Measurements from ENCODE around the gene TMIGD1.

The TMIGD1 gene

DNA sequence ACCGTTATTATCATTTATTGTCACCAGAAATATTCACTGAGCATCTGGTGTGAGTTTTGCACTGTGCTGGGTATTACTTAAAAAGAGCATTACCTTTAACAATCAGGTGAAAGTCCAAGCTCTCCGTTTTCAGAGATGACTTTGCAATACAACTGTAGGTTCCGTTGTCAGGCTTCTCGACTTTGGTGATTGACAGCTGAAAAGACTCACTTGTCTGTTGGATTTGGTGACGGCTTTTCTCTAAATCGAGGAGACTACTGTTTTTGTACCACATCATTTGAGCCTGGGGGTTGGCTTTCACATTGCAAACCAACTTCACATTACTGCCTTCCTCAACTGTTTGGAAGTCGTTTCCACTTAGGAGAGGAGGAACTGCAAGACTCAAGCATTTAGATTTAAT, 9.1 kb downstream of the TMIGD1 start:
- Histone ChIP-seq H3K4me1 (ENCODE audit: control insufficient read depth, insufficient read depth, low read length) (no peaks in the 10 kb centered on the region), H3K9ac (ENCODE audit: low read length in 2 of 2) (no peak overlapping the region), H3K36me3 (ENCODE audit: control insufficient read depth in 2 of 2, insufficient read depth in 2 of 2, low read length in 2 of 2) (no peaks in the 10 kb centered on the region), H3K9me3 (ENCODE audit: control insufficient read depth in 2 of 2, low read length in 2 of 2) (no peaks in the 10 kb centered on the region), H3K27me3 (ENCODE audit: control insufficient read depth in 1 of 2, insufficient read depth in 2 of 2, low read length in 2 of 2) (peaks cover 0 to 2% of the 10 kb centered on the region in 2 donors), H3K4me3 (ENCODE audit: low read length in 2 of 2) (no peak overlapping the region), H3K27ac (ENCODE audit: low read length) (no peak overlapping the region)

DNA sequence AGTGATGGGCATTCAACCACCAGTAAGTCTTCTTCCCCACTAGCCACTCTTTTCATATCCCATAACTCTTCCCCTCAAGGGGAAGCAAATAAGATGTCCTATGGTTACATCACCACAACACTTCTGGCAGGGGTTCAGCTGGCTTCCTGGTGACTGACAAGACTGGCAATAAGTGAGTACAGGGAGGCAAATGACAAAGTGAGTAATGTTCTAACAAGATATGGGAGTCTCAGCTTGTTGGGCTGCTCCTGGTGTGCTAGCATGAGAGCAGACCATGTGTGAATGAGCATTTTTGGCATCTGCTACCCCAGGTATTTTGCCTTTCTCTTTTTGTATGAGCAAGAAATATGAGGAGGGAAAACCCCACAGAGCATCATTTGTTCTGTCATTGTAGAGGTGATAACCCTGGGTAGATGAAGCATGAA, 9.9 kb downstream of the TMIGD1 start:
- Histone ChIP-seq H3K27ac (ENCODE audit: low read length) (no peak overlapping the region), H3K4me1 (ENCODE audit: control insufficient read depth, insufficient read depth, low read length) (no peaks in the 10 kb centered on the region), H3K9me3 (ENCODE audit: control insufficient read depth in 2 of 2, low read length in 2 of 2) (no peaks in the 10 kb centered on the region), H3K4me3 (ENCODE audit: low read length in 2 of 2) (no peak overlapping the region), H3K27me3 (ENCODE audit: control insufficient read depth in 1 of 2, insufficient read depth in 2 of 2, low read length in 2 of 2) (peaks cover 0 to 2% of the 10 kb centered on the region in 2 donors), H3K36me3 (ENCODE audit: control insufficient read depth in 2 of 2, insufficient read depth in 2 of 2, low read length in 2 of 2) (no peaks in the 10 kb centered on the region), H3K9ac (ENCODE audit: low read length in 2 of 2) (no peak overlapping the region)

DNA sequence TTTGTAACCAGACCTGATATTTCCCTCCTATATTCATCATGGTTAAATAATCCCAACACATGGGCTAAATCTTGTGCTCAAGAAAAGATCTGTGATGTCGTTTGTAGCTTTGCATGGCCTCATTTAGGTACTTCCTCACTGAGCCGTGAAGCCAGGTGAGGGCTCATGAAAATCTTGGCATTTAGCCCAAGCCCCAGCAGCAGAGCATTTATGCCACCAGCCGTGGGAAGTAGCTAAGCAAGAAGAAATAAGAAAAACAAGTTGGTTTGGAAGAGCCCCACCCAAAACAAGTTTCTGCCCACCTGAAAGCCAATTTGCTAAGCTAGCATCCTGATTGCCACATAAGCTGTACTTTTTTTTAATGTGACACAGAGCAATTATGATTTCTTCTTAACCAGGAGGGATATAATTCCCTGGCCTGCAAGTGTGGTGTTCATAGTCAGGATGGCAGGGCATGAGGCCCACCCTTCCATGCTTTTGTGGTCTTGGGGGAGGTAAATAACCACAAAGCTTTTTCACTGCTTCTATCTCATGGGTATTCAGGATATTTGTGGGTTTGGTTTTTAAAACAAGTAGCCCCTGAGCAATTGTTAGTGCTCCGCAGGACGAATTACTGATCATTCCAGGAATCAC, 10.5 kb downstream of the TMIGD1 start:
- Histone ChIP-seq H3K4me3 (ENCODE audit: low read length in 2 of 2) (no peak overlapping the region), H3K9ac (ENCODE audit: low read length in 2 of 2) (no peak overlapping the region), H3K4me1 (ENCODE audit: control insufficient read depth, insufficient read depth, low read length) (no peaks in the 10 kb centered on the region), H3K36me3 (ENCODE audit: control insufficient read depth in 2 of 2, insufficient read depth in 2 of 2, low read length in 2 of 2) (no peaks in the 10 kb centered on the region), H3K9me3 (ENCODE audit: control insufficient read depth in 2 of 2, low read length in 2 of 2) (no peaks in the 10 kb centered on the region), H3K27me3 (ENCODE audit: control insufficient read depth in 1 of 2, insufficient read depth in 2 of 2, low read length in 2 of 2) (peaks cover 0 to 2% of the 10 kb centered on the region in 2 donors), H3K27ac (ENCODE audit: low read length) (no peak overlapping the region)

DNA sequence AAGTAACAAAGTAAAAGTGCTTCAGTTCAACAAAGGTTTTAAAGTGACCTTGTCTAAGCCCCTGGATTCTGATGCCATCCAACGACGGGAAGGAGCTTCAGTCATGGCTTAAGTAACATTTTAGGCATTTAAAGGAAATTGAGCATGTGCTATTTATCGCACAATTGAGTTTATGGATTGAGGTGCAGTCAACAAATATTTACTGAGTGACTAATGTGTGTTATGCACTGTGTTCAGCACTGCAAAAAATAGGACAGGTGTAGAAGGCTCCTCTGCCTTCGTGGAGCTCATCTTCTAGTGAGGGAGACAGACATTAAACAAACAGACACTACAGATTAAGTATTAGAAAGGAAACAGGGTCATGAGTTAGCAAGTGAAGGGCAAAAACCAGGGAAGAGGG, 12.5 kb downstream of the TMIGD1 start:
- H3K36me3 ChIP-seq (ENCODE audit: control insufficient read depth in 2 of 2, insufficient read depth in 2 of 2, low read length in 2 of 2), result no peaks in the 10 kb centered on the region
- H3K4me3 ChIP-seq (ENCODE audit: low read length in 2 of 2), result no peak overlapping the region
- no peaks in the 10 kb centered on the region for H3K9me3 ChIP-seq (ENCODE audit: control insufficient read depth in 2 of 2, low read length in 2 of 2)
- no peaks in the 10 kb centered on the region for H3K4me1 ChIP-seq (ENCODE audit: control insufficient read depth, insufficient read depth, low read length)
- H3K9ac ChIP-seq (ENCODE audit: low read length in 2 of 2), result no peak overlapping the region
- H3K27ac ChIP-seq (ENCODE audit: low read length), result no peak overlapping the region
- H3K27me3 ChIP-seq (ENCODE audit: control insufficient read depth in 1 of 2, insufficient read depth in 2 of 2, low read length in 2 of 2), result no peaks in the 10 kb centered on the region

DNA sequence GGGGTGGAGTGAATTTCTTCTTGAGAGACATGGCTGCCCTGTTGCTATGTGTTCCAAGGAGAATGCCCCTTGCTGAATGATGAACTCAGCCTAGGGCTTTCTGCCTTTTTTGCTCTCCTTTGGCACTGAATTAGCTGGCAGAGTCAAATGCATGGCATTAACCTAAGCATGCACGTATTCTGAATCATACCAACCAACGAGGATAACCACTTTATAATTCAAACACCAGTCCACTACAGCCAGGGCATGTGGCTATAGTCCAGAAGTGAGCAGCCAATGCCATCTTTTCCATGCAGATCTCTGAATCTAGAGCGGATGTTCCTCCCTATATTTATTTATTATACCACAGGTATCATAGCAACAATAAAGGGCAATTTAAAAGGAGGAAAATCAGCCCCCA, 15.7 kb downstream of the TMIGD1 start:
- H3K9ac ChIP-seq (ENCODE audit: low read length in 2 of 2), result no peak overlapping the region
- no peak overlapping the region for H3K4me3 ChIP-seq (ENCODE audit: low read length in 2 of 2)
- no peaks in the 10 kb centered on the region for H3K27me3 ChIP-seq (ENCODE audit: control insufficient read depth in 1 of 2, insufficient read depth in 2 of 2, low read length in 2 of 2)
- H3K4me1 ChIP-seq (ENCODE audit: control insufficient read depth, insufficient read depth, low read length), result no peaks in the 10 kb centered on the region
- no peaks in the 10 kb centered on the region for H3K9me3 ChIP-seq (ENCODE audit: control insufficient read depth in 2 of 2, low read length in 2 of 2)
- H3K36me3 ChIP-seq (ENCODE audit: control insufficient read depth in 2 of 2, insufficient read depth in 2 of 2, low read length in 2 of 2), result no peaks in the 10 kb centered on the region
- no peak overlapping the region for H3K27ac ChIP-seq (ENCODE audit: low read length)

DNA sequence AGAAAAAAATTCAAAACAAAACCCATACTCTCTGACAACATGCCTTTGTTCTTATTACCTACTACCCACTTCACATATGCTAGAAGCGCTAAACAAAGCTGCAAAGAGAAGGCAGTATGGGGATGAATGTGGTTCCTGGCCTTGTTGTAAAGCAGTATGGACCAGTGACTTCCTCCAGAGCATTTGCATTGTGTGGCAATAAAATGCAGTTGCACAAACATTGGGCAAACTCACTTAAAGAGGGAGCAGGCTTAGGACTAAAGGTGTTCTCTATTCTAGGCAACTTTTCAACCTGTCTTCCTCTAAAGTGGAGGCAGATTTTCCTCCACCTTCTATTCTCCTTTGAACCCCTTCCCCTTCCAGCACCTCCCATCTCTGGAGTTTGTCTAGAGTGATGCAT, 17.1 kb downstream of the TMIGD1 start:
- no peaks in the 10 kb centered on the region for H3K27me3 ChIP-seq (ENCODE audit: control insufficient read depth in 1 of 2, insufficient read depth in 2 of 2, low read length in 2 of 2)
- H3K4me3 ChIP-seq (ENCODE audit: low read length in 2 of 2), result no peak overlapping the region
- H3K4me1 ChIP-seq (ENCODE audit: control insufficient read depth, insufficient read depth, low read length), result no peaks in the 10 kb centered on the region
- no peak overlapping the region for H3K9ac ChIP-seq (ENCODE audit: low read length in 2 of 2)
- H3K27ac ChIP-seq (ENCODE audit: low read length), result no peak overlapping the region
- H3K9me3 ChIP-seq (ENCODE audit: control insufficient read depth in 2 of 2, low read length in 2 of 2), result no peaks in the 10 kb centered on the region
- no peaks in the 10 kb centered on the region for H3K36me3 ChIP-seq (ENCODE audit: control insufficient read depth in 2 of 2, insufficient read depth in 2 of 2, low read length in 2 of 2)

DNA sequence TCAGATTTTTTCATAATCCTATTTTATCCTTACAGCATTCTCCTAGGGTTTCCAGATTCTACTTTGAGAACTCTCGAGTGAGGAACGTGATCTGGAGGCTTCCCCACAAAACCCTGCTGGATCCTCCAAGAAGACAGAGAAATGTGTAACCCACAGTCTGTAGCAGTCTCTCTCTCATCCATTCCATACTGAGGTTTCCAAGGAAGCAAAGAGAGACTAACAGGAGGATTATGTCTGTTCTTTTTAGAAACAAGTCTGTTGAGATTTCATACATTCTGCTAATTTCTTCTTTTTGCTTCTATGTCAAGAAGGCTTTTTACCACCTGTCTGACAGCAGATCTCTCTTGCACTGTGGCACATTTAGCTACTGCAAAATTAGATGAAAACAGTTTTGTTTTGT, 18.8 kb downstream of the TMIGD1 start:
- Histone ChIP-seq H3K27me3 (ENCODE audit: control insufficient read depth in 1 of 2, insufficient read depth in 2 of 2, low read length in 2 of 2) (no peaks in the 10 kb centered on the region), H3K4me1 (ENCODE audit: control insufficient read depth, insufficient read depth, low read length) (no peaks in the 10 kb centered on the region), H3K27ac (ENCODE audit: low read length) (no peak overlapping the region), H3K36me3 (ENCODE audit: control insufficient read depth in 2 of 2, insufficient read depth in 2 of 2, low read length in 2 of 2) (no peaks in the 10 kb centered on the region), H3K9ac (ENCODE audit: low read length in 2 of 2) (no peak overlapping the region), H3K4me3 (ENCODE audit: low read length in 2 of 2) (no peak overlapping the region), H3K9me3 (ENCODE audit: control insufficient read depth in 2 of 2, low read length in 2 of 2) (no peaks in the 10 kb centered on the region)

DNA sequence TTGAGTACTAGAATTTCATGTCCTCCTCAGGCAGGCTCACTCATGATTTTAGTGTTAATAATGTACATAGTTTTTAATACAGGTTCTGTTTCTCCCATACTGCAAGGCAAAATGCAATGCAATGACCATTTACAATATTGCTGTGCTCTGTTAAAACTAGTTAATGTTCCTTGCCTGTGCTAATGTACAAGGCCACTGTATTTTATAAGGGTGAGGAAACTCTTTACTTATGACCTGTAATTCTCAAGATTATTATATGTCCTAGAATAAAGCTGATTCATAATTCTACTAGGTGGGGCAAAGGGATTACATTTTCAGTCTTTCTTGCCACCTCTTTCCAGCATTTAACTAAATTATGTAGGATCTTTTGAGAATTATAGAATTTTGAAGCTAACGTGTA, 19.4 kb downstream of the TMIGD1 start:
- Histone ChIP-seq H3K4me3 (ENCODE audit: low read length in 2 of 2) (no peak overlapping the region), H3K27ac (ENCODE audit: low read length) (no peak overlapping the region), H3K36me3 (ENCODE audit: control insufficient read depth in 2 of 2, insufficient read depth in 2 of 2, low read length in 2 of 2) (no peaks in the 10 kb centered on the region), H3K9me3 (ENCODE audit: control insufficient read depth in 2 of 2, low read length in 2 of 2) (no peaks in the 10 kb centered on the region), H3K27me3 (ENCODE audit: control insufficient read depth in 1 of 2, insufficient read depth in 2 of 2, low read length in 2 of 2) (no peaks in the 10 kb centered on the region), H3K4me1 (ENCODE audit: control insufficient read depth, insufficient read depth, low read length) (no peaks in the 10 kb centered on the region), H3K9ac (ENCODE audit: low read length in 2 of 2) (no peak overlapping the region)

DNA sequence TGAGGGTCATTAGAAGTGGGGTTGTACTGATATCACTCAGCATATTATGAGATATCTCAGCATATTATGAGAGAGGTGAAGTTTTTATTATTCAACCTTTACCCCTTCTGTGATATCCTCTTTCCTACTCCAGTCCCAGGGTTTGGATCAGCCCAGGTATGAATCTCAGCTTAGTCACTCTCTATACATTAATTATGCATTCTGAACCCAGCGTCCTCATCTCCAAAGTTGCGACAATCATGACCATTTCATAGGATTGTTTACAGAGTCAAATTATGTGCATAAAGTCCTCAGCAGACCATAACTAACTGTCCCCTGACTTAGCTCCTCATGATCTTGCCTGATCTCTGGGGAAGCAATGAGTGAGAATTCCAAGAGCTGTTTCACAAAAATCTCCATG, 21.6 kb downstream of the TMIGD1 start:
- H3K27ac ChIP-seq (ENCODE audit: low read length), result no peak overlapping the region
- H3K4me1 ChIP-seq (ENCODE audit: control insufficient read depth, insufficient read depth, low read length), result no peaks in the 10 kb centered on the region

DNA sequence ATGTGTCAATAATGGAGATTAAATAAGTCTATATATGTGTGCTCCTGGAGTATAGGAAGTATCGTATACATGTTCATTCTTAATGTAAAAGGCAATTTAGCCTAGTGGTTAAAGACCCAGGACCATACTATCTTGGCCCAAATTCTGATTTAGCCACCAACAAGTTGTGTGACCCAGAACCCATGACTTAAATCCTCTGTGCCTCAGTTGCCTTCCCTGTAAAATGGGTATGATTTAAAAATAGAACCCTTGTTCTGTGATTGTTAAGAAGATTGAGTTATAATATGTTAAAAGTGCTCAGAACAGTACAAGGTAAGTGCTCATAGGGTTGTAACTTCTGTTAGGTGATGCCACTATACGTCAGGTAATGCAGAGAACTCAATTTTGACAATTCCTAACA, 23.3 kb downstream of the TMIGD1 start:
- Histone ChIP-seq H3K4me1 (ENCODE audit: control insufficient read depth, insufficient read depth, low read length) (no peaks in the 10 kb centered on the region), H3K27me3 (ENCODE audit: control insufficient read depth in 1 of 2, insufficient read depth in 2 of 2, low read length in 2 of 2) (no peaks in the 10 kb centered on the region), H3K9ac (ENCODE audit: low read length in 2 of 2) (no peak overlapping the region)

More for the DNA sequence above, 21.6 kb downstream of the TMIGD1 start:
- Histone ChIP-seq H3K36me3 (ENCODE audit: control insufficient read depth in 2 of 2, insufficient read depth in 2 of 2, low read length in 2 of 2) (no peaks in the 10 kb centered on the region), H3K4me3 (ENCODE audit: low read length in 2 of 2) (no peak overlapping the region), H3K27me3 (ENCODE audit: control insufficient read depth in 1 of 2, insufficient read depth in 2 of 2, low read length in 2 of 2) (no peaks in the 10 kb centered on the region), H3K9ac (ENCODE audit: low read length in 2 of 2) (no peak overlapping the region), H3K9me3 (ENCODE audit: control insufficient read depth in 2 of 2, low read length in 2 of 2) (no peaks in the 10 kb centered on the region)

DNA sequence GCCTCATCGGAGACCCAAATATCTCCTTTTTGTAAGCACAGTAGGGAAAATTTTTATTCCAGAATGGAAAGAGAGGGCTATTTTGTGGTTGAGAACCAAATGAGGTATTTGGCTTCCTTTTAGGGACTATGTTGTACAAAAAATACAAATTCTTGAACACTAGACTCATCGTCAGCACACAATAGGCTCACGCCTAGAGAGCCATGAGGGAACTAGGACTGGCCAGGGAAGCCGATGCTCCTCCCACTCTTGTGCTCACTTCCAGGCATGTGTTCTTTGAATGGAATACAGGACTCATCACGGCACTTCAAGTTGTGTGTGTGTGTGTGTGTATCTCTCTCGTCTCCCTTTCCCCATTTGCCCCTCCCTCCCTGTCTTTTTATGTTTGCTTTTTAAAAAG, 24.3 kb downstream of the TMIGD1 start:
- Histone ChIP-seq H3K4me3 (ENCODE audit: low read length in 2 of 2) (no peak overlapping the region), H3K36me3 (ENCODE audit: control insufficient read depth in 2 of 2, insufficient read depth in 2 of 2, low read length in 2 of 2) (no peaks in the 10 kb centered on the region), H3K27ac (ENCODE audit: low read length) (no peak overlapping the region), H3K9ac (ENCODE audit: low read length in 2 of 2) (no peak overlapping the region), H3K27me3 (ENCODE audit: control insufficient read depth in 1 of 2, insufficient read depth in 2 of 2, low read length in 2 of 2) (no peaks in the 10 kb centered on the region), H3K4me1 (ENCODE audit: control insufficient read depth, insufficient read depth, low read length) (no peaks in the 10 kb centered on the region), H3K9me3 (ENCODE audit: control insufficient read depth in 2 of 2, low read length in 2 of 2) (no peaks in the 10 kb centered on the region)

More for the DNA sequence above, 23.3 kb downstream of the TMIGD1 start:
- H3K27ac ChIP-seq (ENCODE audit: low read length), result no peak overlapping the region
- H3K4me3 ChIP-seq (ENCODE audit: low read length in 2 of 2), result no peak overlapping the region
- H3K36me3 ChIP-seq (ENCODE audit: control insufficient read depth in 2 of 2, insufficient read depth in 2 of 2, low read length in 2 of 2), result no peaks in the 10 kb centered on the region
- H3K9me3 ChIP-seq (ENCODE audit: control insufficient read depth in 2 of 2, low read length in 2 of 2), result no peaks in the 10 kb centered on the region

Data from stomach smooth muscle (tissue), 2 donors.